ENCODE results near the gene LRRN4. TPM values are rescaled to one million over a fixed set of nuclear protein-coding genes. Genes with fewer than 3 reads are reported as not detected.

The LRRN4 gene
- polyA plus RNA-seq, 1 donor: 6.3 TPM

DNA sequence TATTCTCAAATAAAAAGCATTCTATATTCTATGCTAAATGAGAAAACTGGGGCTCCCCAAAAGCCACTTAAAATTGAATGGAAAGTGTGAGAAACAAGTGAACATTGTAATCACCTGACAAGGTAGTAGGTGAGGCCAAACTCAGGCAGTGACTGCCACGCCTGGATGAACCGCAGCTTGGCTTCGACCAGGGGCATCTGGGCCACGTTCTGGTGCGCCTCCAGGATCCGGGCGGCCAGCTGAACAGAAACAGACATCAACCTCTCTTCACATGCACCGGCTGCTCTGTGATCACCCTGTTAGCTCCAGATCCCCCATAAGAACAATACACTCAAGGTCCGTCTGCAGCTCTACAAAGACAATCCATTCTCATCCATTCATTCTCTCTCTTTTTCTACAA is 30.1 kb upstream of the LRRN4 start:
- 80% methylated on average over 1 of the region's 9 CpGs for WGBS (ENCODE audit: insufficient coverage, low lambda C conversion rate)
- Histone ChIP-seq H3K4me1 (ENCODE audit: control insufficient read depth, insufficient read depth, low read length) (no peaks in the 10 kb centered on the region), H3K27ac (ENCODE audit: low read length) (no peak overlapping the region), H3K9me3 (ENCODE audit: control insufficient read depth, low read depth, low read length) (no peaks in the 10 kb centered on the region), H3K27me3 (ENCODE audit: control insufficient read depth, insufficient read depth, low read length) (no peaks in the 10 kb centered on the region), H3K36me3 (ENCODE audit: control insufficient read depth, insufficient read depth, low read length) (peaks cover 42% of the 10 kb centered on the region), H3K4me3 (ENCODE audit: low read length) (no peak overlapping the region)
- no peak for DNase-seq

DNA sequence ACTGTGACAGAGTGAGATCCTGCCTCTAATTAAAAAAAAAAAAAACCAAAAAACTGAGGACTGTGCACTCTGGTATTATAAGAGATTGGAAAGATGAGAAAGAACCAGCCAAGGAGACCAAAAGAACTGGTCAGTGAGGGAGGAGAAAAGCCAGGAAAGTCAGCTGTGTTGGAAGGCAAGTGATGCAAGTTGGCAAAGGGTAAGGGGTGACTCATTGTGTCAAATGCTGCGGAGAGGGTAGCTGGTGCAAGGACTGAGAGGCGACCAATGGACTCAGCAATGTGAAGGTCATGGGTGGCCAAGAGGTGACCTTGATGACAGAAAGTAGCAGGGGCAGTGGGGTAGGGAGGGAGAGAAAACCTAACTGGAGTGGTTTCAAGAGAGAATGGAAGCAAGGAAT is 27.4 kb upstream of the LRRN4 start:
- no peak for DNase-seq
- 100% methylated on average over 1 of the region's 2 CpGs for WGBS (ENCODE audit: insufficient coverage, low lambda C conversion rate)
- peaks cover 48% of the 10 kb centered on the region for H3K36me3 ChIP-seq (ENCODE audit: control insufficient read depth, insufficient read depth, low read length)

DNA sequence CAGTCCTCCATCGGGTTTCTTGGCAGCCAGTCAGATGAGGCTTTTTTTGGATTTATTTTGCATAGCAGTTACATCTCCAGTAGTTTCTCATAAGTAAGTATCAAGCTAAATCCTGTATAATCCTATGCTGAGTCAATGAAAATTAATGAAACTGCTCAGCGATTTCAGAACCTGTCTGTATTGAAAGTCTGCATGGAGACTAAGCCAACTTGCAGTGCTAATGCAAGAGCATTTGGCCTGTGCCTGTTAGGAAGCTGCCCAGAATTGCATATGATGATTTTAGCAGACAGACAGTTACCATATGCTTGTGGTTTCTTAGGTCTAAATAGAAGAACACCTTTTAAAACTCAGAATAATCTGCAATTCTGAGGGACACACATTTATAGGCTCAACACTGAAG is 25.2 kb upstream of the LRRN4 start:
- Histone ChIP-seq H3K4me1 (ENCODE audit: control insufficient read depth, insufficient read depth, low read length) (peaks cover 28% of the 10 kb centered on the region), H3K9me3 (ENCODE audit: control insufficient read depth, low read depth, low read length) (no peaks in the 10 kb centered on the region), H3K27ac (ENCODE audit: low read length) (no peak overlapping the region), H3K27me3 (ENCODE audit: control insufficient read depth, insufficient read depth, low read length) (no peaks in the 10 kb centered on the region), H3K36me3 (ENCODE audit: control insufficient read depth, insufficient read depth, low read length) (peaks cover 41% of the 10 kb centered on the region), H3K4me3 (ENCODE audit: low read length) (no peak overlapping the region)
- no CpG with 5 or more reads among the region's 2 CpGs for WGBS (ENCODE audit: insufficient coverage, low lambda C conversion rate)
- no peak for DNase-seq

More for the DNA sequence above, 27.4 kb upstream of the LRRN4 start:
- no peaks in the 10 kb centered on the region for H3K27me3 ChIP-seq (ENCODE audit: control insufficient read depth, insufficient read depth, low read length)
- peaks cover 8% of the 10 kb centered on the region for H3K4me1 ChIP-seq (ENCODE audit: control insufficient read depth, insufficient read depth, low read length)
- no peak overlapping the region for H3K27ac ChIP-seq (ENCODE audit: low read length)
- no peak overlapping the region for H3K4me3 ChIP-seq (ENCODE audit: low read length)
- no peaks in the 10 kb centered on the region for H3K9me3 ChIP-seq (ENCODE audit: control insufficient read depth, low read depth, low read length)

DNA sequence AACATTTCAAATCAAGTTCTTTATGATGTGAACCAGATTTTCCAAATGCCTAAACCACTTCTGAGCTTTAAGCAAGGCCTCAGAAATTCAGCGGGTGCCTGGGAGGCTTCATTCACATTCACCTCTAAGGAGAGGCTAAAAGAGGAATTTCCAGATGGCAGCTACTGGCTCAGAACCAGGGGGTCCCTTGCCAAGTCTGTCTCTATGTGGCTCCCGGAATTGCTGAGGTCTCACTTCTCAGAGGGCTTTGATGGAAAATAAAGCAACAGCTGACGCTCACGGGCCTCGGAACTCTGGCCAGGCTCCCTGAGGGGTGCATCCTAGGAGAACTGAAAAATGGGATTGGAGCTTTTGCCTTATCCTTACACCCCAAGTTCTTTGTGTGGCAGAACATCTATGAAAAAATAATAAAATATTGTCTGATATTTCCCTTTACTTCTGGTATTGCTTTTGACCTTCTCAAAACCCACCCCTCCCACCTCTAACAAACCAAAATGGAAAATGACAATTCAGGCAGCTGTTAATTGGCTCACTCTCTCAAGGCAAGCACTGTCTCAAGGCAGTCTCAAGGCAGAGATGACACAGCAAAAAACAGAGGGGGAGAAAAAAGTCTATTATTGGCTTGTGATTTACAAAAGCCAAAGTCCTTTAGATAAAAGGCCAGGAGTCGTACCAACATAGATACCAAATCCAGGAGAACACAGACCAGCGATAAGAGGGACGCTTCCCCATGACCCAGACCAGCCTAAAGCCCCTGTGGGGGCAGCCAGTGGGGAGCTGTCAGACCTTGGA is 21.8 kb upstream of the LRRN4 start:
- H3K27ac ChIP-seq (ENCODE audit: low read length): peak overlapping the region; percentile 82
- DNase-seq: peak; percentile 77 to 90
- WGBS (ENCODE audit: insufficient coverage, low lambda C conversion rate): no CpG with 5 or more reads among the region's 8 CpGs

DNA sequence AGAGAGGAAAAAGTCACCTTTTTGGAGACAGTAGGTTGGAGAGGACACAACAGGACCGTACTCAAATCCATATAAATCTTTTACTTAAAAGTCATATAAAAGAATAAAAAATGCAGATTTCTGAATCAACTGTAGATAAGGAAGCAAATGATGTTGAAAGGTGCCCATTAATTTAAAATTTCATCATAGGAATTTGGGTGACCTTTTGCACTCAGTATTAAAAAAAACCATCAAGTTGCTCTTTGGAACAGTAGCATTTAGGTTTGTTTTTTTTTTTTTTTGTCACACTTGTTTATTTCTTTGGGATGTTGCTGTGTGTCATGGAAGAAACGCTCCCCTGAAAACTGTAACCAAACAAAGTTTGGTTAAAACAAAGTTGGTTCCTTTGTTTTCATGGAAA is 20.9 kb upstream of the LRRN4 start:
- Histone ChIP-seq H3K4me1 (ENCODE audit: control insufficient read depth, insufficient read depth, low read length) (peaks cover 30% of the 10 kb centered on the region), H3K4me3 (ENCODE audit: low read length) (no peak overlapping the region), H3K27me3 (ENCODE audit: control insufficient read depth, insufficient read depth, low read length) (no peaks in the 10 kb centered on the region), H3K9me3 (ENCODE audit: control insufficient read depth, low read depth, low read length) (no peaks in the 10 kb centered on the region), H3K27ac (ENCODE audit: low read length) (peak overlapping the region; percentile 82), H3K36me3 (ENCODE audit: control insufficient read depth, insufficient read depth, low read length) (peaks cover 27% of the 10 kb centered on the region)
- WGBS (ENCODE audit: insufficient coverage, low lambda C conversion rate): 40% methylated on average over 1 of the region's 2 CpGs
- no peak for DNase-seq

More for the DNA sequence above, 21.8 kb upstream of the LRRN4 start:
- Histone ChIP-seq H3K4me1 (ENCODE audit: control insufficient read depth, insufficient read depth, low read length) (peaks cover 30% of the 10 kb centered on the region), H3K36me3 (ENCODE audit: control insufficient read depth, insufficient read depth, low read length) (peaks cover 27% of the 10 kb centered on the region), H3K4me3 (ENCODE audit: low read length) (no peak overlapping the region), H3K9me3 (ENCODE audit: control insufficient read depth, low read depth, low read length) (no peaks in the 10 kb centered on the region), H3K27me3 (ENCODE audit: control insufficient read depth, insufficient read depth, low read length) (no peaks in the 10 kb centered on the region)

DNA sequence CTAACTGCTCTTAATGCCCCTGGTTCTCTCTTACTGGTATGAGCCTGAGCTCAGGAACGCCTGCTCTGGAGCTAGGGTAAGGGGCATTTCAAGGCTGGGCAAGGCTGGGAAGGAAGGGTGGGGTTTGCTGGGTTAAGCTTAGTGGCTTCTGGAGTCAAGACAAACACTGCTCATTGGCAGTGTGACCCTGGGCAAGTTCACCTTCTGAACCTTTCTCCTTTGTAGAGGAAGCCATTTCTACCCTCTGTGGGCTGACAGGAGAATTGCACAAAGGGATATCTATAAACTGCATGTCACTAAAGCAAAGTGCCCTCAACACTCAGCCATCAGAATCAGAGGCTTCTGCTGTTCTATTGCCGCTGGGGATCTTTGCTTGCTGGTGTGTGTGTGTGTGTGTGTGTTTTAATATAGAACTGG is 20.3 kb upstream of the LRRN4 start:
- Histone ChIP-seq H3K4me3 (ENCODE audit: low read length) (no peak overlapping the region), H3K9me3 (ENCODE audit: control insufficient read depth, low read depth, low read length) (no peaks in the 10 kb centered on the region), H3K36me3 (ENCODE audit: control insufficient read depth, insufficient read depth, low read length) (peaks cover 27% of the 10 kb centered on the region), H3K27me3 (ENCODE audit: control insufficient read depth, insufficient read depth, low read length) (no peaks in the 10 kb centered on the region), H3K4me1 (ENCODE audit: control insufficient read depth, insufficient read depth, low read length) (peaks cover 30% of the 10 kb centered on the region), H3K27ac (ENCODE audit: low read length) (peak overlapping the region; percentile 82)
- WGBS (ENCODE audit: insufficient coverage, low lambda C conversion rate): no CpG with 5 or more reads among the region's 2 CpGs
- peak in 1 of 2 donors; percentile 68 for DNase-seq

DNA sequence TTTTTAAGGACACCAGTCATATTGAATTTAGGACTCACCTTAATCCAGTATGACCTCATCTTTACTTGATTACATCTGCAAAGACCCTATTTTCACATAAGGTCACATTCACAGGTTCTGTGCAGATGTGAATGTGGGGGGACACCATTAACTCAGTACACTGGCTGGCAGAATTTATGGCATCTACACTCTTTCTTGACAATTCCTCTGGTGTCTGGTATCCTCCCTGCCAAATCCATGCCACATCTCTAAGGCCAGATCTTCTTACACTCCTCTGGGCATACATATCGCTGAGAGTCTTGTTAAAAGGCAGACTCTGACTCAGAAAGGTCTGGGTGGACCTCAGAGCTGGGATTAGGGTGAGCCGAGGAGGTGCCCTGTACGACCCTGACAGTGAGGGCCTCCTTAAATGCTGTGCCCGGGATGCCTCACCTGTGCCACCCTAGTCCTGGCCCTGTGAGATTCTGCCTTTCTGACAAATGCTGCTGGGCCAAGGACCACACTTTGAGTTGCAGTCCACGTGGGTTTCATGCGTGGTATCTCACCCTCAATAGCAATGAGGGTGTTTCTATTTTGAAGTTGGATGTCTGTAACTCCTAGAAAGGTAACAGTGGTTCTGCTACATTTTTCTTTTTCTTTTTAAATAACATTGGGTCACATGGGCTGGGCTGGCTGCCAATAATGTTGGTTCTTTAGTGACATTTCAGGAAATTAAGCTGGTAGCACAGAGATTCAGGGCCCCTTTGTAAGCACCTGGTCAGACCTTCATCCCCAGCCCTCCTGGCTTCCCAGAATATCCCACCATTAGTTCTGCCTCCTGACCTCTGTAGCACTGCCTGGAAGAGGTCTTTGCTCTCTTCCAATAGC is 17.2 kb upstream of the LRRN4 start:
- H3K4me3 ChIP-seq (ENCODE audit: low read length): no peak overlapping the region
- H3K27ac ChIP-seq (ENCODE audit: low read length): no peak overlapping the region
- no peaks in the 10 kb centered on the region for H3K27me3 ChIP-seq (ENCODE audit: control insufficient read depth, insufficient read depth, low read length)
- H3K36me3 ChIP-seq (ENCODE audit: control insufficient read depth, insufficient read depth, low read length): peaks cover 9% of the 10 kb centered on the region
- no peaks in the 10 kb centered on the region for H3K9me3 ChIP-seq (ENCODE audit: control insufficient read depth, low read depth, low read length)
- peaks cover 20% of the 10 kb centered on the region for H3K4me1 ChIP-seq (ENCODE audit: control insufficient read depth, insufficient read depth, low read length)
- DNase-seq: no peak
- no CpG with 5 or more reads among the region's 6 CpGs for WGBS (ENCODE audit: insufficient coverage, low lambda C conversion rate)

DNA sequence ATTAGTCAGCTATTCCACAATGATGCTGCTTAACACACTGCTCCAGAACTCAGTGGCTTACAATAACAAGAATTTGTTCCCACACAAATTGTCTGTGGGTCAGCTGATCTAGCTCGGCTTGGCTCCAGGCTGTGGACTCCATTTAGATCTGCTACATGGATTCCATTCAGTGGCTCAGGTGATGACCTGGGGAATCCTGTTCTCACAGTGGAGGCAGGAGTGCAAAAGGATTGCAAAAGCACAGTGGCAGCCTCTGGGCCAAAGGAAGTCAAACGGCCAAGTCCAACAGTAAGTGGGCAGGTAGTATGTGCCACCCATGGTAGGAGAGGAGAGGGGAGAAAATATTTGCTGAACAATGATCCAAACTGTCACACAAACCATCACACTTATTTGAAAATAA is 15.8 kb upstream of the LRRN4 start:
- Histone ChIP-seq H3K27ac (ENCODE audit: low read length) (no peak overlapping the region), H3K27me3 (ENCODE audit: control insufficient read depth, insufficient read depth, low read length) (no peaks in the 10 kb centered on the region), H3K4me1 (ENCODE audit: control insufficient read depth, insufficient read depth, low read length) (peaks cover 8% of the 10 kb centered on the region), H3K9me3 (ENCODE audit: control insufficient read depth, low read depth, low read length) (no peaks in the 10 kb centered on the region), H3K36me3 (ENCODE audit: control insufficient read depth, insufficient read depth, low read length) (peaks cover 6% of the 10 kb centered on the region), H3K4me3 (ENCODE audit: low read length) (no peak overlapping the region)
- DNase-seq: no peak
- WGBS (ENCODE audit: insufficient coverage, low lambda C conversion rate): 67% methylated on average over 1 of the region's 2 CpGs

DNA sequence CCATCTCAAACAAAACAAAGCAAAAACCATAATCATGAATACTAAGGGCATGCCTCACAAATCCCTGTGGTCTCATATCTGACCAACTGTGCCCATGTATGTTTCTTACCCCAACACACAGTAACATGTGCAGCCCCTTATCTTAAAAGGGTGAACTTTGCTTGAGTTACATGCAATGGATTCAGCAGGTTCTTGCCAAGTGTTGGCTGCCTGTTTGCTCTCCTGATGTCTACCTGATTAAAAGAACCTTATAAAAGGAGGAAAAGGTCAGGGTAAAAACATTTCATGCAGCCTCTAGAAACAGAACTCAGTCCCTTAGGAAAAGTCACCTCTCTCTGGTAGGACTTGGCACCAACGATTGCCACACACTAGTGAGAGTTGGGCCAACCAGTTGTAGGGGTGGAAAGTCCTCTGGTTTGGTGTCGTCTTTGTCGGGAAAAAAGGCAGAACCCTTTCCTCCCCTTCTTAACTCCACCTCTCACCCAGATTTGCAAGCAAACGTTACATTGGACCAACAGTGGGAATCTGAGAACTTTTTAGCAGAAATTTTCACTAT is 14.0 kb upstream of the LRRN4 start:
- WGBS (ENCODE audit: insufficient coverage, low lambda C conversion rate): 60% methylated on average over 1 of the region's 4 CpGs
- no peaks in the 10 kb centered on the region for H3K4me1 ChIP-seq (ENCODE audit: control insufficient read depth, insufficient read depth, low read length)
- no peaks in the 10 kb centered on the region for H3K9me3 ChIP-seq (ENCODE audit: control insufficient read depth, low read depth, low read length)
- H3K4me3 ChIP-seq (ENCODE audit: low read length): no peak overlapping the region
- H3K36me3 ChIP-seq (ENCODE audit: control insufficient read depth, insufficient read depth, low read length): peaks cover 6% of the 10 kb centered on the region
- H3K27me3 ChIP-seq (ENCODE audit: control insufficient read depth, insufficient read depth, low read length): no peaks in the 10 kb centered on the region
- DNase-seq: peak in 1 of 2 donors; percentile 40
- H3K27ac ChIP-seq (ENCODE audit: low read length): no peak overlapping the region

DNA sequence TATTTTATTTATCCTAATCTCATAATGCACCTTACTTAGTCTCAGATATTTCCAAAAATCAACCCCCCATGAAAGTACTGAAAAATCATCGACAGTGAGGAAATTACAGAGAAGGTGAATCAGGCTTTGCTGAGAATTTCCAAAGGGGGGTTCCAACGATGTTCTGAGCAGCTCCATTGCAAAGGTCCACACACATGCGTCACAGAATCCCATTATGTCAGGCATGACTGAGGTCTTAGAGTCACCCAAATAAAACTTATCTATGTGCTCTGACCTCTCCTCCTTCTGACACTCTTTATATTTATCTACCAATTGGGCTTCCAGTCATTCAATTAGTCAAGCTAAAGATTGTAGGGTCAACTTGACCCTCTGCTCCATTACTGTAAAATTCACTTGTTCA is 12.7 kb upstream of the LRRN4 start:
- H3K4me3 ChIP-seq (ENCODE audit: low read length): no peak overlapping the region
- H3K9me3 ChIP-seq (ENCODE audit: control insufficient read depth, low read depth, low read length): no peaks in the 10 kb centered on the region
- no peaks in the 10 kb centered on the region for H3K27me3 ChIP-seq (ENCODE audit: control insufficient read depth, insufficient read depth, low read length)
- no peak for DNase-seq
- no peak overlapping the region for H3K27ac ChIP-seq (ENCODE audit: low read length)
- H3K36me3 ChIP-seq (ENCODE audit: control insufficient read depth, insufficient read depth, low read length): no peaks in the 10 kb centered on the region
- WGBS (ENCODE audit: insufficient coverage, low lambda C conversion rate): no CpG with 5 or more reads among the region's 3 CpGs
- no peaks in the 10 kb centered on the region for H3K4me1 ChIP-seq (ENCODE audit: control insufficient read depth, insufficient read depth, low read length)
